ENCODE measurements around the gene ATAT1. TPM values are rescaled to one million over a fixed set of nuclear protein-coding genes. Genes with fewer than 3 reads are reported as not detected.

ATAT1 gene
- total and polyA plus RNA-seq, 9 of the 15 experiments (the other 6 are each of a cell fraction or from before 2014, with no cell fraction given), result 0.65 to 5.8 (median 1.6) TPM

DNA sequence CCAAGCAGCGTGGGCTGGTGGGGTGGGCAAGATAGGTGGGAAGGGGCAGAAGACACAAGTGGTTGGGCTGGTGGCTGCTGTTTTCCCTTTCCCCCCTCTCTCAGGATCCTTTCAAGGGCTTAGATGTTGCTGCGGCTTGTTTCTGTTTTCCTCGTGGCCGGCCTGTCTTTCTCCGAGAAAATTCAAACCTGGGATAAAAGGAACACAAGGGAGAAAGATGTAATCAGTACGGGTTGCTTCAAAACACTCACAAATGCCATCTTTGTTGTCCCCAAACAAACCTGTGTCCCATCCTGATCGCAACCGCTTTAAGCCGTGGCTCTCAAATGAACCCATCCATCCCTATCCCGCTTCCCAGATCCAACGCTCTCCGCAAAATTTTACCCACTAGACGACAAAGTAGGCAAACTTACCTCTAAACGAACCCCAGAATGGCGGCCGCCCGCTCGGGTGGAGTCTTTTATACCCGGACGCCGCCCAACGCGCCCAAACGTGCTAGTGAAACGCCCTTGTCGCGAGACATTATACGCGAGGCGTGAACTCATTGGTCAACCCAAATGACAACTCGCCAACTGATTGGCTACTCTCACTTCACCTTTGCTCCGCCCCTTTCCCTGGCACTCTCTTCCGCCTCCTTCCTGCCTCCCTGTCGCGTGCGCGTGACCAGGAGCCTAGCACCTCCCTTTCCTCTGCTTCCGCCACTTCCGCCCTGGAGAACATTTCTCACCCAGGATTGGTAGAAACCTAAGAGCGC lies 9.7 kb upstream of the ATAT1 start, which contains the start of gene PPP1R10 (continued):
- TF ChIP-seq POLR2AphosphoS5 (IDR thresholded peaks at IDR 0.05; ENCODE audit: control insufficient read depth, insufficient read depth, low read depth, low read length) (peak; percentile 100), ZBTB49 (CRISPR knock-in tag; IDR thresholded peaks at IDR 0.05; ENCODE audit: borderline replicate concordance) (peak; percentile 73; the same call in 1 of the 2 replicates), VEZF1 (CRISPR knock-in tag; IDR thresholded peaks at IDR 0.05) (peak; percentile 3; the same call in 1 of the 2 replicates), FIP1L1 (IDR thresholded peaks at IDR 0.05; ENCODE audit: low read depth, low read length, poor library complexity, severe bottlenecking) (no peak), SP2 (IDR thresholded peaks at IDR 0.05; ENCODE audit: extremely low read depth, low read depth, low read length, poor library complexity, severe bottlenecking) (peak; percentile 40), SIN3B (IDR thresholded peaks at IDR 0.05; ENCODE audit: low read depth) (peak; percentile 68), PTRF (tag; IDR thresholded peaks at IDR 0.05) (no peak), POLR2A (conservative IDR thresholded peaks at IDR 0.05) (peak; percentile 100), TAF15 (IDR thresholded peaks at IDR 0.05; ENCODE audit: low read depth, low read length) (no peak), SIRT6 (IDR thresholded peaks at IDR 0.05; ENCODE audit: low read depth, low read length) (peak; percentile 83), SREBF2 (CRISPR knock-in tag; IDR thresholded peaks at IDR 0.05) (no peak), KLF16 (IDR thresholded peaks at IDR 0.05) (peak; percentile 4), EGR1 (conservative IDR thresholded peaks at IDR 0.05) (no peak; the same call in 1 of the 2 replicates), ZNF668 (CRISPR knock-in tag; IDR thresholded peaks at IDR 0.05) (peak; percentile 43; the same call in 1 of the 2 replicates), GABPB2 (CRISPR knock-in tag; conservative IDR thresholded peaks at IDR 0.05) (peak; percentile 93), KHSRP (IDR thresholded peaks at IDR 0.05) (peak; percentile 67), UBTF (IDR thresholded peaks at IDR 0.05; ENCODE audit: borderline replicate concordance in 1 of 2, low read depth in 2 of 2, low read length in 2 of 2) (no peak)
- TF ChIP-seq, protein P1, sequence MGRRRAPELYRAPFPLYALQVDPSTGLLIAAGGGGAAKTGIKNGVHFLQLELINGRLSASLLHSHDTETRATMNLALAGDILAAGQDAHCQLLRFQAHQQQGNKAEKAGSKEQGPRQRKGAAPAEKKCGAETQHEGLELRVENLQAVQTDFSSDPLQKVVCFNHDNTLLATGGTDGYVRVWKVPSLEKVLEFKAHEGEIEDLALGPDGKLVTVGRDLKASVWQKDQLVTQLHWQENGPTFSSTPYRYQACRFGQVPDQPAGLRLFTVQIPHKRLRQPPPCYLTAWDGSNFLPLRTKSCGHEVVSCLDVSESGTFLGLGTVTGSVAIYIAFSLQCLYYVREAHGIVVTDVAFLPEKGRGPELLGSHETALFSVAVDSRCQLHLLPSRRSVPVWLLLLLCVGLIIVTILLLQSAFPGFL (CRISPR knock-in tag; IDR thresholded peaks at IDR 0.05), result 0 out of 2 replicates have a peak, but pooled peaks have one; percentile 11
- TF ChIP-seq, protein P2, sequence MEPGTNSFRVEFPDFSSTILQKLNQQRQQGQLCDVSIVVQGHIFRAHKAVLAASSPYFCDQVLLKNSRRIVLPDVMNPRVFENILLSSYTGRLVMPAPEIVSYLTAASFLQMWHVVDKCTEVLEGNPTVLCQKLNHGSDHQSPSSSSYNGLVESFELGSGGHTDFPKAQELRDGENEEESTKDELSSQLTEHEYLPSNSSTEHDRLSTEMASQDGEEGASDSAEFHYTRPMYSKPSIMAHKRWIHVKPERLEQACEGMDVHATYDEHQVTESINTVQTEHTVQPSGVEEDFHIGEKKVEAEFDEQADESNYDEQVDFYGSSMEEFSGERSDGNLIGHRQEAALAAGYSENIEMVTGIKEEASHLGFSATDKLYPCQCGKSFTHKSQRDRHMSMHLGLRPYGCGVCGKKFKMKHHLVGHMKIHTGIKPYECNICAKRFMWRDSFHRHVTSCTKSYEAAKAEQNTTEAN (CRISPR knock-in tag; IDR thresholded peaks at IDR 0.05), result peak; percentile 75; the same call in 1 of the 2 replicates

Data from K562 (cell line).